ENCODE data around the gene FOXN1. TPM values are rescaled to one million over a fixed set of nuclear protein-coding genes. Genes with fewer than 3 reads are reported as not detected.

The FOXN1 gene
- total RNA-seq, 1 experiment from 2014 or later = not detected

- CTCF ChIA-PET = interaction anchor here (0.6 kb wide), 1 partner anchor 54 kb away, joined by 8 read pairs; no protein-coding TSS in a partner anchor
- no TSS peak for BruUV-seq (replicated peaks)
- H3K27me3 Mint-ChIP-seq (ENCODE audit: unreplicated experiment) = peaks cover 24% of the 10 kb centered on the region
- DNase-seq = no peak
- no peaks in the 10 kb centered on the region for H3K9me3 Mint-ChIP-seq (ENCODE audit: low read depth, unreplicated experiment)
- intact Hi-C loops (cut with micrococcal nuclease; ENCODE audit: unreplicated experiment) = no loop called here
- no peak overlapping the region for H3K27ac Mint-ChIP-seq (ENCODE audit: unreplicated experiment)
- H3K36me3 Mint-ChIP-seq (ENCODE audit: insufficient read depth, unreplicated experiment) = peaks cover 7% of the 10 kb centered on the region
- TF ChIP-seq CTCF (IDR thresholded peaks at IDR 0.05; ENCODE audit: unreplicated experiment) = no peak
- H3K4me1 Mint-ChIP-seq (ENCODE audit: low read depth, unreplicated experiment) = peaks cover 7% of the 10 kb centered on the region
- H3K4me3 Mint-ChIP-seq (ENCODE audit: low read depth, unreplicated experiment) = no peak overlapping the region
These were observed 5.3 kb upstream of the FOXN1 start for GRCh38 chr17:28500712-28501379.

GRCh38 chr17:28501421-28502284 lies 4.5 kb upstream of the FOXN1 start:
- BruUV-seq (replicated peaks) = no TSS peak
- Mint-ChIP-seq H3K27me3 (ENCODE audit: unreplicated experiment) (peaks cover 32% of the 10 kb centered on the region), H3K27ac (ENCODE audit: unreplicated experiment) (no peak overlapping the region), H3K36me3 (ENCODE audit: insufficient read depth, unreplicated experiment) (peaks cover 6% of the 10 kb centered on the region), H3K9me3 (ENCODE audit: low read depth, unreplicated experiment) (no peaks in the 10 kb centered on the region), H3K4me1 (ENCODE audit: low read depth, unreplicated experiment) (peaks cover 7% of the 10 kb centered on the region), H3K4me3 (ENCODE audit: low read depth, unreplicated experiment) (no peak overlapping the region)
- intact Hi-C loops (cut with micrococcal nuclease; ENCODE audit: unreplicated experiment) = no loop called here
- CTCF ChIA-PET = interaction anchor here (0.6 kb wide), 1 partner anchor 53 kb away, joined by 8 read pairs; no protein-coding TSS in a partner anchor
- TF ChIP-seq CTCF (IDR thresholded peaks at IDR 0.05; ENCODE audit: unreplicated experiment) = no peak
- no peak for DNase-seq

GRCh38 chr17:28503420-28503819 lies 2.7 kb upstream of the FOXN1 start:
- Mint-ChIP-seq H3K4me1 (ENCODE audit: low read depth, unreplicated experiment) (peaks cover 5% of the 10 kb centered on the region), H3K27me3 (ENCODE audit: unreplicated experiment) (peaks cover 50% of the 10 kb centered on the region), H3K9me3 (ENCODE audit: low read depth, unreplicated experiment) (no peaks in the 10 kb centered on the region), H3K4me3 (ENCODE audit: low read depth, unreplicated experiment) (no peak overlapping the region), H3K36me3 (ENCODE audit: insufficient read depth, unreplicated experiment) (no peaks in the 10 kb centered on the region), H3K27ac (ENCODE audit: unreplicated experiment) (no peak overlapping the region)
- TF ChIP-seq CTCF (IDR thresholded peaks at IDR 0.05; ENCODE audit: unreplicated experiment) = no peak
- no peak for DNase-seq
- intact Hi-C loops (cut with micrococcal nuclease; ENCODE audit: unreplicated experiment) = no loop called here
- CTCF ChIA-PET = no interaction called here
- no TSS peak for BruUV-seq (replicated peaks)

- no peak for DNase-seq
- CTCF ChIA-PET = interaction anchor here (1.0 kb wide), 1 partner anchor 9 kb away, joined by 5 read pairs; no protein-coding TSS in a partner anchor
- no peak overlapping the region for H3K4me3 Mint-ChIP-seq (ENCODE audit: low read depth, unreplicated experiment)
- no peak for TF ChIP-seq CTCF (IDR thresholded peaks at IDR 0.05; ENCODE audit: unreplicated experiment)
- peaks cover 6% of the 10 kb centered on the region for H3K4me1 Mint-ChIP-seq (ENCODE audit: low read depth, unreplicated experiment)
- no peaks in the 10 kb centered on the region for H3K9me3 Mint-ChIP-seq (ENCODE audit: low read depth, unreplicated experiment)
- peaks cover 85% of the 10 kb centered on the region for H3K27me3 Mint-ChIP-seq (ENCODE audit: unreplicated experiment)
- H3K36me3 Mint-ChIP-seq (ENCODE audit: insufficient read depth, unreplicated experiment) = no peaks in the 10 kb centered on the region
- intact Hi-C loops (cut with micrococcal nuclease; ENCODE audit: unreplicated experiment) = no loop called here
- no peak overlapping the region for H3K27ac Mint-ChIP-seq (ENCODE audit: unreplicated experiment)
- no TSS peak for BruUV-seq (replicated peaks)
These were observed 777 bp downstream of the FOXN1 start for GRCh38 chr17:28506763-28507487.
